HepG2 (cell line): ENCODE data around the gene FFAR4. TPM values are rescaled to one million over a fixed set of nuclear protein-coding genes. Genes with fewer than 3 reads are reported as not detected.

ENCODE experiments used
- ATAC-seq: fragments of 200-7000 bp; cut with Tn5 transposase; 3 replicates; pipeline ENCODE4 v1.9.1; 2020; ENCODE audit warnings: mild to moderate bottlenecking, moderate library complexity
- BruUV-seq: library from RNA; stranded (reverse); fragments of 400-500 nt; replicated peaks from 2 replicates; lab custom pipeline; 2021; lab: Mats Ljungman, UMichigan
- CTCF ChIA-PET: fragments of 300-600 bp; formaldehyde crosslinking; extraction: SDS; loops from one replicate; lab custom pipeline; 2021; ENCODE audit warnings: low total read pairs, inconsistent platforms, low intra/inter-chr PET ratio; lab: Yijun Ruan, JAX
- POLR2A ChIA-PET: fragments of 350-600 bp; sonication (Branson Sonifier 250); formaldehyde crosslinking; loops from one replicate; lab custom pipeline; 2020; ENCODE audit warnings: antibody characterized with exemption, inconsistent platforms; lab: Yijun Ruan, JAX
- DNase-seq: peaks from one replicate; pipeline ENCODE4 v3.0.0-alpha.2; 2015; ENCODE audit warnings: low spot score
- FAIRE-seq: peaks from 3 replicates; lab custom pipeline; 2011; peaks lifted over from hg19 to GRCh38; lab: Jason Lieb, UNC
- H2AFZ ChIP-seq: one replicate; pipeline ENCODE4 v1.6.1; 2011; ENCODE audit warnings: low read length, inconsistent platforms
- H3K27ac ChIP-seq: fragments of 300-600 bp; 3 replicates; pipeline ENCODE4 v1.8.0; 2011; ENCODE audit warnings: mixed run types, mild to moderate bottlenecking, mixed read lengths, low read length, inconsistent platforms; ENCODE audit not compliant: insufficient read depth; ENCODE audit errors: extremely low read length
- H3K27me3 ChIP-seq, 2 experiments: fragments of 200-600 bp in 1 of 2; 2 replicates in 1 of 2; 3 replicates in 1 of 2; pipeline versions ENCODE4 v1.6.0 to v1.8.0; 2011; ENCODE audit warnings: low read length in 2 of 2, mild to moderate bottlenecking in 2 of 2, moderate library complexity in 2 of 2, inconsistent platforms in 1 of 2; ENCODE audit not compliant: insufficient read depth in 2 of 2, control insufficient read depth in 1 of 2
- H3K36me3 ChIP-seq, 2 experiments: fragments of 200-600 bp in 1 of 2; replicated peaks in 1 of 2; 2 replicates in 1 of 2; 3 replicates in 1 of 2; pipeline versions ENCODE4 v1.5.1 to v1.8.0; 2011; ENCODE audit warnings: low read length in 2 of 2, inconsistent platforms in 1 of 2; ENCODE audit not compliant: insufficient read depth in 2 of 2, control insufficient read depth in 1 of 2
- H3K4me1 ChIP-seq: 2 replicates; pipeline ENCODE4 v1.5.1; 2012; ENCODE audit warnings: low read length, inconsistent platforms; ENCODE audit not compliant: insufficient read depth
- H3K4me2 ChIP-seq: 2 replicates; pipeline ENCODE4 v1.6.0; 2011; ENCODE audit warnings: low read depth, low read length, inconsistent platforms
- H3K4me3 ChIP-seq, 3 experiments: fragments of 200-600 bp in 1 of 3; sonication (generic), shearing (Covaris generic) in 1 of 3; replicated peaks in 1 of 3; 2 replicates each; pipeline ENCODE4 v1.5.1; 2011 to 2016; ENCODE audit warnings: low read length in 3 of 3, inconsistent platforms in 2 of 3, low read depth in 2 of 3, mild to moderate bottlenecking in 2 of 3, control low read depth in 1 of 3, mixed read lengths in 1 of 3; ENCODE audit not compliant: insufficient read depth in 1 of 3
- H3K79me2 ChIP-seq: one replicate; pipeline ENCODE4 v1.6.1; 2011; ENCODE audit warnings: low read length, inconsistent platforms; ENCODE audit not compliant: insufficient read depth
- H3K9ac ChIP-seq: 2 replicates; pipeline ENCODE4 v1.6.0; 2011; ENCODE audit warnings: mild to moderate bottlenecking, low read depth, low read length, inconsistent platforms; ENCODE audit not compliant: insufficient read depth
- H3K9me3 ChIP-seq: 2 replicates; pipeline ENCODE4 v1.5.1; 2012; ENCODE audit warnings: mild to moderate bottlenecking, low read length
- H4K20me1 ChIP-seq: 2 replicates; pipeline ENCODE4 v1.6.0; 2011; ENCODE audit warnings: inconsistent platforms, mild to moderate bottlenecking, low read length, moderate library complexity; ENCODE audit not compliant: insufficient read depth
- AKAP8 ChIP-seq: sonication (generic); formaldehyde crosslinking; IDR thresholded peaks from 2 replicates; pipeline ENCODE4 v1.5.1; 2020; ENCODE audit warnings: mild to moderate bottlenecking, missing genetic modification reagents
- ARNT2 ChIP-seq: sonication (generic); formaldehyde crosslinking; IDR thresholded peaks from 2 replicates; pipeline ENCODE4 v1.8.0; 2022; ENCODE audit warnings: mild to moderate bottlenecking, low read depth, missing genetic modification reagents, moderate library complexity
- ARNTL ChIP-seq: sonication (generic); formaldehyde crosslinking; IDR thresholded peaks from 2 replicates; pipeline ENCODE4 v1.4.0; 2020; ENCODE audit warnings: mild to moderate bottlenecking, missing genetic modification reagents
- CBFB ChIP-seq: sonication (generic); formaldehyde crosslinking; IDR thresholded peaks from 2 replicates; pipeline ENCODE4 v1.4.0; 2020; ENCODE audit warnings: missing genetic modification reagents
- ELF3 ChIP-seq: IDR thresholded peaks from 2 replicates; pipeline ENCODE4 v1.6.1; 2016; ENCODE audit warnings: missing genetic modification reagents, missing compliant biosample characterization
- GATAD1 ChIP-seq: IDR thresholded peaks from 2 replicates; pipeline ENCODE4 v1.6.1; 2016; ENCODE audit warnings: missing genetic modification reagents, missing compliant biosample characterization
- HINFP ChIP-seq: sonication (generic); formaldehyde crosslinking; IDR thresholded peaks from 2 replicates; pipeline ENCODE4 v1.4.0; 2020; ENCODE audit warnings: low read depth, mild to moderate bottlenecking, missing genetic modification reagents
- KDM2A ChIP-seq: sonication (generic); formaldehyde crosslinking; IDR thresholded peaks from 2 replicates; pipeline ENCODE4 v1.4.0; 2020; ENCODE audit warnings: low read depth, missing genetic modification reagents, borderline replicate concordance
- PAF1 ChIP-seq: IDR thresholded peaks from 2 replicates; pipeline ENCODE4 v1.6.1; 2016; ENCODE audit warnings: missing genetic modification reagents, missing compliant biosample characterization
- POLR2A ChIP-seq, 2 experiments: IDR thresholded peaks; 2 replicates each; pipeline ENCODE4 v1.6.1; 2011; ENCODE audit warnings: low read depth in 2 of 2, low read length in 2 of 2, mild to moderate bottlenecking in 1 of 2, moderate library complexity in 1 of 2; ENCODE audit not compliant: insufficient read depth in 1 of 2
- POLR2AphosphoS5 ChIP-seq: IDR thresholded peaks from 2 replicates; pipeline ENCODE4 v1.6.1; 2012; ENCODE audit warnings: low read depth, low read length
- POLR2G ChIP-seq: fragments of 200-400 bp; formaldehyde crosslinking; IDR thresholded peaks from 2 replicates; pipeline ENCODE4 v1.6.1; 2018; ENCODE audit warnings: mild to moderate bottlenecking, low read depth, low read length, moderate library complexity
- PRDM4 ChIP-seq: sonication (generic); formaldehyde crosslinking; IDR thresholded peaks from 2 replicates; pipeline ENCODE4 v1.9.0; 2021; ENCODE audit warnings: missing genetic modification reagents, borderline replicate concordance
- RBFOX2 ChIP-seq: fragments of 200-400 bp; formaldehyde crosslinking; IDR thresholded peaks from 2 replicates; pipeline ENCODE4 v1.6.1; 2017; ENCODE audit warnings: low read depth, mild to moderate bottlenecking, low read length
- SRSF1 ChIP-seq: fragments of 200-400 bp; formaldehyde crosslinking; optimal IDR thresholded peaks from 2 replicates; pipeline ENCODE3; 2017; ENCODE audit warnings: mild to moderate bottlenecking, low read depth, low read length, moderate library complexity
- SSRP1 ChIP-seq: IDR thresholded peaks from 2 replicates; pipeline ENCODE4 v1.6.1; 2016; ENCODE audit warnings: control low read depth
- TFDP2 ChIP-seq: sonication (generic); formaldehyde crosslinking; IDR thresholded peaks from 2 replicates; pipeline ENCODE4 v1.4.0; 2020; ENCODE audit warnings: missing genetic modification reagents
- ZBTB38 ChIP-seq: sonication (generic); formaldehyde crosslinking; IDR thresholded peaks from 2 replicates; pipeline ENCODE4 v1.5.1; 2020; ENCODE audit warnings: mild to moderate bottlenecking, missing genetic modification reagents
- ZKSCAN5 ChIP-seq: sonication (generic); formaldehyde crosslinking; IDR thresholded peaks from 2 replicates; pipeline ENCODE4 v1.5.1; 2020; ENCODE audit warnings: mild to moderate bottlenecking, missing genetic modification reagents
- ZNF879 ChIP-seq: sonication (generic); formaldehyde crosslinking; IDR thresholded peaks from 2 replicates; pipeline ENCODE4 v1.8.1; 2023; ENCODE audit warnings: missing genetic modification reagents
- WGBS: methylation state at CpG from one replicate; pipeline ENCODE4 v1.1.6; 2017; ENCODE audit warnings: low lambda C conversion rate; 5-methylcytosine and 5-hydroxymethylcytosine counted together
- in situ Hi-C: cut with HindIII; loops from 2 replicates; pipeline ENCODE4 v1.10.0; 2017; ENCODE audit warnings: low pct_unique_long_range_greater_than_20kb; ENCODE audit not compliant: extremely low pct_ligation_motif_present
- intact Hi-C: fragments of 100-400 bp; cut with micrococcal nuclease; formaldehyde crosslinking; loops from one replicate; pipeline ENCODE4 v1.10.0; 2022; ENCODE audit not compliant: unreplicated experiment
- polyA plus RNA-seq, 8 experiments: library from polyadenylated mRNA; depleted of rRNA in 3 of 8; stranded (reverse) in 7 of 8; unstranded in 1 of 8; fragments of >200 nt; fragmentation: Illumina TruSeq in 4 of 8; extraction: Trizol in 4 of 8; gene quantifications; 2 replicates each; pipeline versions ENCODE4 v1.2.1 to v1.2.3, GENCODE V29; 2011 to 2016; ENCODE audit warnings: low read depth in 4 of 8, missing spikeins in 1 of 8, mixed read lengths in 1 of 8; ENCODE audit not compliant: insufficient read depth in 1 of 8
- total RNA-seq, 5 experiments: library from RNA; depleted of rRNA; stranded (reverse); fragments of >200 nt; fragmentation: Illumina TruSeq; extraction: Trizol; gene quantifications; 2 replicates each; pipeline ENCODE4 v1.2.3, GENCODE V29; 2016; ENCODE audit warnings: low read depth in 1 of 5
- TF ChIP-seq, protein P1 (sequence below): sonication (generic); formaldehyde crosslinking; IDR thresholded peaks from 2 replicates; pipeline ENCODE4 v1.5.0; 2020; ENCODE audit warnings: missing genetic modification reagents, mild to moderate bottlenecking, borderline replicate concordance

FFAR4 gene
- total and polyA plus RNA-seq, 2 of the 13 experiments (the other 11 are each of a cell fraction or from before 2014, with no cell fraction given), result 0.09 TPM; not detected in 1

DNA sequence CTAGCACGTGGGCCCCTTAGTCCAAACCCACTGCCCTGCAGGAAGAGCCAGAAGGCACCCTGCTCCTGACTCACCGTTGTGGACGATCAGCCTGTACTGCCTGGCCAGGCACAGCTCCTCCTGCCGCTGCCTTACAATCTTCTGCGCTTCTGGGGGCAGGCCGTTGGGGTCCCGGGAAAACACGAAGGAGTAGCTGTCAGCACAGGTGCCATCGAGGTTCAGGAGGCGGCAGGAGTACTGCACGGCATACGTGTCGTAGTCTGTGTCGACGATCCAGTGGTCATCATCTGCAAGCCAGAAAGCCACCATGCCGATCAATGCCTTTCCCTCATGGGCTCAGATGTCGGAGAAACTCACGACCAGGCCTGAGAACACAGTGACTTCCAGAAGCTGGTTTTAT is 27.3 kb downstream of the FFAR4 start:
- Histone ChIP-seq H3K9me3 (no peaks in the 10 kb centered on the region), H3K27ac (no peak overlapping the region), H3K4me1 (peaks cover 59% of the 10 kb centered on the region), H4K20me1 (peaks cover 85% of the 10 kb centered on the region), H3K9ac (no peak overlapping the region), H3K4me2 (no peak overlapping the region), H2AFZ (no peak overlapping the region), H3K36me3 (peaks cover 16 to 55% of the 10 kb centered on the region in 2 experiments), H3K79me2 (peaks cover 12% of the 10 kb centered on the region), H3K27me3 (no peaks in the 10 kb centered on the region), H3K4me3 (no peak overlapping the region)
- ATAC-seq (no peak), DNase-seq (no peak), FAIRE-seq (no peak)
- WGBS, result 97% methylated on average over 14 of the region's 18 CpGs
- BruUV-seq, result no TSS peak
- in situ Hi-C loops (no loop called here), intact Hi-C loops (loop anchor here (10.0 kb wide), 1 partner anchor 49 kb away; no protein-coding TSS in a partner anchor)
- ChIA-PET POLR2A (interaction anchor here (0.9 to 1.3 kb wide), 2 partner anchors 42 to 51 kb away, joined by 3 read pairs; no protein-coding TSS in a partner anchor), CTCF (no interaction called here)
- TF ChIP-seq ARNT2 (peak; percentile 33; the same call in 1 of the 2 replicates), ZNF879 (CRISPR knock-in tag) (no peak), SSRP1 (CRISPR knock-in tag) (peak; percentile 58), TFDP2 (CRISPR knock-in tag) (no peak), HINFP (CRISPR knock-in tag) (no peak), PAF1 (CRISPR knock-in tag) (peak; percentile 38; the same call in 1 of the 2 replicates), ELF3 (CRISPR knock-in tag) (no peak), CBFB (CRISPR knock-in tag) (no peak), ZBTB38 (CRISPR knock-in tag) (peak; percentile 64; the same call in 1 of the 2 replicates), SRSF1 (no peak), KDM2A (CRISPR knock-in tag) (no peak), RBFOX2 (peak; percentile 54; the same call in 1 of the 2 replicates), POLR2G (peak; percentile 50), POLR2A (IDR thresholded peaks at IDR 0.05; ENCODE audit: insufficient read depth in 1 of 2, low read depth in 2 of 2, low read length in 2 of 2) (peak; percentile 35 to 69; a peak in 3 of 4 replicates), POLR2AphosphoS5 (no peak), PRDM4 (CRISPR knock-in tag) (no peak), ZKSCAN5 (CRISPR knock-in tag) (no peak), ARNTL (CRISPR knock-in tag) (no peak), AKAP8 (CRISPR knock-in tag) (0 out of 2 replicates have a peak, but pooled peaks have one; percentile 55), GATAD1 (CRISPR knock-in tag) (no peak)
- TF ChIP-seq, protein P1, sequence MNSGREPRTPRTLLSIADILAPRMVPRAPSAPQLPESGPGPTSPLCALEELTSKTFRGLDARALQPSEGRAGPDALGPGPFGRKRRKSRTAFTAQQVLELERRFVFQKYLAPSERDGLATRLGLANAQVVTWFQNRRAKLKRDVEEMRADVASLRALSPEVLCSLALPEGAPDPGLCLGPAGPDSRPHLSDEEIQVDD (CRISPR knock-in tag), result no peak
